GM04504 (cell line): ENCODE data around the gene PTPN22.
"Not testable (repeated sequence)": the region's sequence is repeated elsewhere in the genome, so short reads cannot be mapped to it uniquely, and the experiment has no call there.

Source experiments
- DNase-seq: peaks from one replicate; pipeline ENCODE4 v3.0.0-alpha.2; 2012; ENCODE audit warnings: low read depth

The PTPN22 gene

GRCh38 chr1:113852694-113853093, 18.8 kb downstream of the PTPN22 start:
- DNase-seq = not testable (repeated sequence)

- no peak for DNase-seq
Measured at GRCh38 chr1:113850127-113850796, 21.2 kb downstream of the PTPN22 start.

- DNase-seq = no peak
Measured at GRCh38 chr1:113849072-113849471, 22.4 kb downstream of the PTPN22 start.

GRCh38 chr1:113846391-113847035, 25.0 kb downstream of the PTPN22 start:
- no peak for DNase-seq

GRCh38 chr1:113836534-113836933, 35.0 kb downstream of the PTPN22 start:
- DNase-seq = no peak

- peak; percentile 22 for DNase-seq
Measured at GRCh38 chr1:113835686-113836290, 35.7 kb downstream of the PTPN22 start.

GRCh38 chr1:113834716-113835115, 36.8 kb downstream of the PTPN22 start:
- no peak for DNase-seq

GRCh38 chr1:113830039-113830438, 41.5 kb downstream of the PTPN22 start:
- DNase-seq = no peak

GRCh38 chr1:113821916-113822315, 49.6 kb downstream of the PTPN22 start:
- DNase-seq = no peak

GRCh38 chr1:113818578-113818977, 52.9 kb downstream of the PTPN22 start:
- DNase-seq = no peak

- DNase-seq = no peak
Measured at GRCh38 chr1:113813218-113813617, 58.3 kb downstream of the PTPN22 start.

- DNase-seq = no peak
Measured at GRCh38 chr1:113812661-113813135, 58.8 kb downstream of the PTPN22 start.

GRCh38 chr1:113811888-113812660, 59.4 kb downstream of the PTPN22 start, which contains the start of gene RSBN1:
Gene RSBN1, minus strand, starts transcription at chr1:113812476. Its CDS starts 64 bp downstream, at chr1:113812412.
- DNase-seq = peak; percentile 99

- no peak for DNase-seq
Measured at GRCh38 chr1:113811156-113811887, 60.2 kb downstream of the PTPN22 start.

- peak; percentile 20 for DNase-seq
Measured at GRCh38 chr1:113809670-113810602, 61.6 kb downstream of the PTPN22 start.

- no peak for DNase-seq
Measured at GRCh38 chr1:113808450-113809195, 62.9 kb downstream of the PTPN22 start.

GRCh38 chr1:113805639-113806038, 65.9 kb downstream of the PTPN22 start:
- DNase-seq = no peak

- DNase-seq = no peak
Measured at GRCh38 chr1:113805256-113805531, 66.3 kb downstream of the PTPN22 start.

- no peak for DNase-seq
Measured at GRCh38 chr1:113804421-113805255, 66.9 kb downstream of the PTPN22 start.
